HG02798 (cell line): ENCODE data around the gene TMEM183A.

ENCODE experiments used
- ATAC-seq: cut with Tn5 transposase; IDR thresholded peaks from one replicate; pipeline ENCODE4 v1.9.1; 2021; ENCODE audit warnings: mild to moderate bottlenecking; ENCODE audit not compliant: unreplicated experiment, poor library complexity

TMEM183A gene

GRCh38 chr1:203043830-203044545 lies 36.8 kb downstream of the TMEM183A start:
- no peak for ATAC-seq

- ATAC-seq, result no peak
Measured at GRCh38 chr1:203044546-203045250, 37.5 kb downstream of the TMEM183A start.

- ATAC-seq, result no peak
Measured at GRCh38 chr1:203045336-203045735, 38.2 kb downstream of the TMEM183A start.

GRCh38 chr1:203045821-203046594 lies 38.8 kb downstream of the TMEM183A start:
- no peak for ATAC-seq

GRCh38 chr1:203046984-203047630 lies 39.9 kb downstream of the TMEM183A start:
- ATAC-seq, result no peak

GRCh38 chr1:203048086-203048485 lies 40.9 kb downstream of the TMEM183A start:
- no peak for ATAC-seq

- no peak for ATAC-seq
Measured at GRCh38 chr1:203048555-203049051, 41.4 kb downstream of the TMEM183A start.

- ATAC-seq, result no peak
Measured at GRCh38 chr1:203049077-203049476, 41.9 kb downstream of the TMEM183A start.

- ATAC-seq, result no peak
Measured at GRCh38 chr1:203049576-203050180, 42.5 kb downstream of the TMEM183A start.

GRCh38 chr1:203050826-203051225 lies 43.7 kb downstream of the TMEM183A start:
- no peak for ATAC-seq

- ATAC-seq, result no peak
Measured at GRCh38 chr1:203051841-203052324, 44.7 kb downstream of the TMEM183A start.

GRCh38 chr1:203052601-203053000 lies 45.4 kb downstream of the TMEM183A start:
- ATAC-seq, result no peak

GRCh38 chr1:203054184-203054583 lies 47.0 kb downstream of the TMEM183A start:
- ATAC-seq, result no peak

- ATAC-seq, result no peak
Measured at GRCh38 chr1:203054642-203055041, 47.5 kb downstream of the TMEM183A start.

- no peak for ATAC-seq
Measured at GRCh38 chr1:203055161-203055799, 48.1 kb downstream of the TMEM183A start.

- ATAC-seq, result no peak
Measured at GRCh38 chr1:203056012-203056411, 48.8 kb downstream of the TMEM183A start.

GRCh38 chr1:203056516-203056915 lies 49.3 kb downstream of the TMEM183A start:
- ATAC-seq, result no peak

- ATAC-seq, result no peak
Measured at GRCh38 chr1:203057911-203058675, 50.9 kb downstream of the TMEM183A start.

GRCh38 chr1:203058676-203058935 lies 51.4 kb downstream of the TMEM183A start:
- ATAC-seq, result no peak
